Activated CD4-positive, CD25-positive, alpha-beta regulatory T cell treated with anti-CD3 and anti-CD28 coated beads, Interleukin-2, amount 50 U/mL, for 16 hours (primary cell): ENCODE data around the gene SHISA3.

ENCODE experiments used
- DNase-seq: peaks from one replicate; pipeline ENCODE4 v3.0.0-alpha.2; 2020; ENCODE audit warnings: low read depth, low spot score

The SHISA3 gene

GRCh38 chr4:42445038-42445437 lies 47.8 kb downstream of the SHISA3 start:
- DNase-seq = no peak

- DNase-seq = no peak
Measured at GRCh38 chr4:42446823-42447222, 49.5 kb downstream of the SHISA3 start.
